SKM-1 (cell line): ENCODE results near the gene TTLL5.
A peak's percentile ranks its signal among the peaks of the same experiment; 100 is the strongest.

Experiments used
- DNase-seq: peaks from one replicate; lab custom pipeline; 2025; ENCODE audit not compliant: unreplicated experiment; lab: John Stamatoyannopoulos, UW

Gene TTLL5

GRCh38 chr14:75660630-75661498, at the start of gene TTLL5, which contains the start of gene ERG28:
TSS of gene TTLL5 (plus strand) at chr14:75661246. CDS start at chr14:75663150, 1,904 bp downstream.
TSS of gene ERG28 (minus strand) at chr14:75660876. CDS start at chr14:75657502, 3,374 bp downstream.
- DNase-seq = peak; percentile 77

- no peak for DNase-seq
These were observed 48.9 kb upstream of the TTLL5 start for GRCh38 chr14:75612157-75612556.

GRCh38 chr14:75614179-75614578, 46.9 kb upstream of the TTLL5 start:
- no peak for DNase-seq

GRCh38 chr14:75615200-75615599, 45.8 kb upstream of the TTLL5 start:
- peak; percentile 51 for DNase-seq

GRCh38 chr14:75619548-75619947, 41.5 kb upstream of the TTLL5 start:
- DNase-seq = no peak

- no peak for DNase-seq
These were observed 36.0 kb upstream of the TTLL5 start for GRCh38 chr14:75625034-75625433.

- no peak for DNase-seq
These were observed 34.6 kb upstream of the TTLL5 start for GRCh38 chr14:75626396-75626795.

- no peak for DNase-seq
These were observed 34.2 kb upstream of the TTLL5 start for GRCh38 chr14:75626863-75627262.

GRCh38 chr14:75627406-75627805, 33.6 kb upstream of the TTLL5 start:
- DNase-seq = no peak

GRCh38 chr14:75628816-75629215, 32.2 kb upstream of the TTLL5 start:
- DNase-seq = no peak

- DNase-seq = no peak
These were observed 30.2 kb upstream of the TTLL5 start for GRCh38 chr14:75630695-75631452.

- no peak for DNase-seq
These were observed 29.6 kb upstream of the TTLL5 start for GRCh38 chr14:75631453-75631831.

- DNase-seq = no peak
These were observed 26.2 kb upstream of the TTLL5 start for GRCh38 chr14:75634848-75635247.

GRCh38 chr14:75636100-75636692, 24.9 kb upstream of the TTLL5 start:
- no peak for DNase-seq

GRCh38 chr14:75640876-75641275, 20.2 kb upstream of the TTLL5 start:
- DNase-seq = no peak

- no peak for DNase-seq
These were observed 17.1 kb upstream of the TTLL5 start for GRCh38 chr14:75643985-75644384.

GRCh38 chr14:75645056-75645455, 16.0 kb upstream of the TTLL5 start:
- DNase-seq = no peak

- no peak for DNase-seq
These were observed 14.3 kb upstream of the TTLL5 start for GRCh38 chr14:75646762-75647161.

- no peak for DNase-seq
These were observed 13.4 kb upstream of the TTLL5 start for GRCh38 chr14:75647640-75648039.

- DNase-seq = no peak
These were observed 12.8 kb upstream of the TTLL5 start for GRCh38 chr14:75648066-75648838.

- no peak for DNase-seq
These were observed 11.7 kb upstream of the TTLL5 start for GRCh38 chr14:75649337-75649736.
